PC-3 (cell line): ENCODE measurements around the gene AMH.

Source experiments
- CTCF ChIP-seq: fragments of 300-600 bp; sonication (generic); conservative IDR thresholded peaks from 2 replicates; pipeline ENCODE4 v1.5.1; 2017; ENCODE audit warnings: antibody characterized with exemption, low read depth, mild to moderate bottlenecking, low read length
- EZH2 ChIP-seq: fragments of 300-600 bp; sonication (generic); IDR thresholded peaks from one replicate; pipeline ENCODE4 v1.6.1; 2017; ENCODE audit warnings: antibody characterized with exemption, mild to moderate bottlenecking, low read length; ENCODE audit not compliant: unreplicated experiment

GRCh38 chr19:2288818-2289713, 39.9 kb downstream of the AMH start:
- TF ChIP-seq CTCF (no peak), EZH2 (no peak)
